D721Med (cell line): ENCODE results near the gene FLAD1.
"Not testable (repeated sequence)": the region's sequence is repeated elsewhere in the genome, so short reads cannot be mapped to it uniquely, and the experiment has no call there.

Experiments
- DNase-seq: peaks from one replicate; pipeline ENCODE4 v3.0.0; 2011; ENCODE audit warnings: low spot score; ENCODE audit not compliant: insufficient read length
- FAIRE-seq: peaks from 2 replicates; lab custom pipeline; 2011; peaks lifted over from hg19 to GRCh38; lab: Jason Lieb, UNC
- CTCF ChIP-seq: IDR thresholded peaks from 2 replicates; pipeline ENCODE4 v1.5.1; 2012; ENCODE audit warnings: mild to moderate bottlenecking, control low read depth; ENCODE audit not compliant: insufficient read depth; ENCODE audit errors: missing control alignments

The FLAD1 gene

DNA sequence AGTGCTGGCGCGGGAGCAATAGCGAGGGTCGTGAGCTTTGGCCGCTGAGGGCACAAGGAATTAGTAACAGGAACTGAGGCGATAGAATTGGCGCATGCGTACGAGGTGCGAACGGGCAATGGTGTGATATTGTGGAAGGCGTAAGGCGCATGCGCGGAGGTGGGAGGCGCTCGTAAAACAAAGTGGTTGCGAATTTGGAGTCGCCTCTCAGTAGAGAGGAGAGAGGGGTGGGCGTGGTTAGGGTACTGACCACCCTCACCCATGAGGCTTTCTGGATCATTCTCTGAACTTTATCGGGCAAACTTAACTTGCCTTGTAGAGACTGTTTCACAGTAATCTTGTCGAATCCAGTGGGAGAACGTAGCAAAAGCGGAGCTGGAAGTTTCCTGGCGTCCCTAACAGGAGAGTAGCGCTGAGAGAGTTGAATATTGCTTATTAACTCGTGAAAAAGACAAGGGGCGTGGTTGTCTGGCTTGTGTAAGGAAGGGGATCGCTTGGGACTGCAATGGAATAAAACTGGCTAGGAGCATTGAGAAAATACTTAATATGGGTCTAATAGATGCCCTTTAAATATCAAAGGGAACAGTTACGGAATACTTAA, 8.2 kb upstream of the FLAD1 start:
- DNase-seq (peak; percentile 77), FAIRE-seq (peak; percentile 74)
- TF ChIP-seq CTCF = no peak

GRCh38 chr1:154975409-154976059, 7.6 kb upstream of the FLAD1 start:
- DNase-seq (no peak), FAIRE-seq (no peak)
- no peak for TF ChIP-seq CTCF

DNA sequence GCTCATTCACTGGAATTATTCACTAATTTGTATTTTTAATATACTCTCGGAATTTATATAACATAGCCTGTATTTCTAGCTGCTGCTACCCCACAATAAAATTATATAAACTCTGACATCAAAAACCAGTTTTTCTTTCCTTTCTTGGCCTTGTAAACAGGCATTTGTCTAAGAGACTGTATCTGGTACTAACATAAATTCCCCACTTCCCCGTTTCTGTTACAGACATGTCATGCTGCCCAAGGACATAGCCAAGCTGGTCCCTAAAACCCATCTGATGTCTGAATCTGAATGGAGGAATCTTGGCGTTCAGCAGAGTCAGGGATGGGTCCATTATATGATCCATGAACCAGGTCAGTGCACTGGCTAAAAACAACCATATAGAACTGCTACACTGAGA, 5.4 kb upstream of the FLAD1 start:
- not testable (repeated sequence) for DNase-seq, FAIRE-seq

GRCh38 chr1:154978360-154978759, 4.8 kb upstream of the FLAD1 start:
- FAIRE-seq (no peak), DNase-seq (no peak)
- no peak for TF ChIP-seq CTCF

- FAIRE-seq (no peak), DNase-seq (no peak)
Measured at GRCh38 chr1:154982341-154982740, 803 bp upstream of the FLAD1 start.

GRCh38 chr1:154983776-154984466, 777 bp downstream of the FLAD1 start:
- FAIRE-seq (no peak), DNase-seq (no peak)
- TF ChIP-seq CTCF = no peak

More at GRCh38 chr1:154982341-154982740, 803 bp upstream of the FLAD1 start:
- TF ChIP-seq CTCF = no peak

DNA sequence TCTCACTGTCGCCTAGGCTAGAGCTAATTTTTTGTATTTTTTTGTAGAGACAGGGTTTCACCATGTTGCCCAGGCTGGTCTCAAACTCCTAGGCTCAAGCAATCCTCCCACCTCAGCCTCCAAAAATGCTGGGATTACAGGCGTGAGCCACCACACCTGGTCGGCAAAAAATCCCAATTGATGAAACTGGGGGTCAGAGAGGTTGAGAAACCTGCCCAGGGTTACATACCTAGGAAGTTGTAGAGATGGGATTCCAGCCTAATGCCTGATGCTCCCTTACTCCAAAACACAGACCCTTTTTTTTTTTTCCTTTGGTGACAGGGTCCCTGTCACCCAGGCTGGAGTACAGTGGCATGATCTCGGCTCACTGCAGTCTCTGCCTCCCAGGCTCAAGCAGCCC, 3.6 kb downstream of the FLAD1 start:
- not testable (repeated sequence) for FAIRE-seq, DNase-seq

- FAIRE-seq (no peak), DNase-seq (no peak)
- no peak for TF ChIP-seq CTCF
Measured at GRCh38 chr1:154987326-154987725, 4.2 kb downstream of the FLAD1 start.
